H1 (cell line): ENCODE data around the gene SAFB2. TPM values are rescaled to one million over a fixed set of nuclear protein-coding genes. Genes with fewer than 3 reads are reported as not detected.

ENCODE experiments used
- BCL11A ChIP-seq, 2 experiments: IDR thresholded peaks; one replicate each; pipeline ENCODE4 v1.6.1; 2011; ENCODE audit warnings: low read depth in 2 of 2, low read length in 2 of 2, mild to moderate bottlenecking in 2 of 2
- CHD2 ChIP-seq: IDR thresholded peaks from 2 replicates; pipeline ENCODE4 v1.6.1; 2012; ENCODE audit warnings: low read length, improper control_type of control experiment
- CHD7 ChIP-seq: fragments of 300-600 bp; sonication (generic); IDR thresholded peaks from 2 replicates; pipeline ENCODE4 v1.7.1; 2012; ENCODE audit warnings: low read length, moderate library complexity, mild to moderate bottlenecking, inconsistent platforms; ENCODE audit not compliant: insufficient replicate concordance
- CTCF ChIP-seq, 3 experiments: IDR thresholded peaks; 1 replicate in 2 of 3; 2 replicates in 1 of 3; pipeline versions ENCODE4 v1.5.1 to v1.6.1; 2011; ENCODE audit warnings: low read length in 3 of 3, mild to moderate bottlenecking in 3 of 3, inconsistent platforms in 2 of 3, low read depth in 1 of 3, moderate library complexity in 1 of 3; ENCODE audit not compliant: insufficient read depth in 1 of 3; ENCODE audit errors: control extremely low read depth in 1 of 3
- GABPA ChIP-seq: IDR thresholded peaks from 2 replicates; pipeline ENCODE4 v1.6.1; 2011; ENCODE audit warnings: mild to moderate bottlenecking, low read length, moderate library complexity, borderline replicate concordance; ENCODE audit not compliant: insufficient read depth
- JUN ChIP-seq: IDR thresholded peaks from 2 replicates; pipeline ENCODE4 v1.6.1; 2011; ENCODE audit warnings: low read depth, mild to moderate bottlenecking, improper control_type of control experiment, low read length
- KDM5A ChIP-seq: fragments of 200-600 bp; IDR thresholded peaks from 2 replicates; pipeline ENCODE4 v1.7.1; 2012; ENCODE audit warnings: mild to moderate bottlenecking, low read length, inconsistent platforms, mixed read lengths
- SUZ12 ChIP-seq: fragments of 200-600 bp; sonication (generic); IDR thresholded peaks from 2 replicates; pipeline ENCODE4 v1.6.1; 2012; ENCODE audit warnings: mild to moderate bottlenecking, inconsistent platforms, low read length, moderate library complexity, mixed read lengths
- TAF1 ChIP-seq: IDR thresholded peaks from 2 replicates; pipeline ENCODE4 v1.6.1; 2011; ENCODE audit warnings: mild to moderate bottlenecking, low read depth, low read length
- polyA plus RNA-seq, 7 experiments: library from polyadenylated mRNA; depleted of rRNA in 3 of 7; stranded (reverse) in 5 of 7; unstranded in 2 of 7; fragments of >200 nt in 5 of 7; fragments of 200-250 nt in 2 of 7; gene quantifications; 1 replicate in 5 of 7; 2 replicates in 1 of 7; 4 replicates in 1 of 7; pipeline versions ENCODE4 v1.2.1 to v1.2.3, GENCODE V29; 2011 to 2013; ENCODE audit warnings: missing spikeins in 2 of 7, mixed read lengths in 2 of 7
- total RNA-seq: library from RNA; stranded (reverse); fragmentation: NEBNext Ultra II Directional; extraction: Animal tissue kit (Norgen Biotek cat#: 25700); gene quantifications from 2 replicates; pipeline ENCODE4 v1.2.1, GENCODE V29; 2021

SAFB2 gene
- total and polyA plus RNA-seq, 2 of the 8 experiments (the other 6 are each of a cell fraction or from before 2014, with no cell fraction given), result 14.8 to 63.8 TPM

GRCh38 chr19:5575590-5575989 is 47.0 kb downstream of the SAFB2 start (continued):
- TF ChIP-seq CHD7 (no peak), BCL11A (IDR thresholded peaks at IDR 0.05; ENCODE audit: low read depth in 2 of 2, low read length in 2 of 2) (no peak), CHD2 (no peak), JUN (no peak), SUZ12 (no peak), GABPA (no peak), TAF1 (no peak), CTCF (IDR thresholded peaks at IDR 0.05; ENCODE audit: control extremely low read depth in 1 of 3, insufficient read depth in 1 of 3, low read depth in 1 of 3, low read length in 3 of 3) (no peak), KDM5A (no peak)
